ENCODE measurements around the gene HOXD9. TPM values are rescaled to one million over a fixed set of nuclear protein-coding genes. Genes with fewer than 3 reads are reported as not detected.

The HOXD9 gene
- total and polyA plus RNA-seq, 2 of the 8 experiments (the other 6 are each of a cell fraction or from before 2014, with no cell fraction given) = not detected

DNA sequence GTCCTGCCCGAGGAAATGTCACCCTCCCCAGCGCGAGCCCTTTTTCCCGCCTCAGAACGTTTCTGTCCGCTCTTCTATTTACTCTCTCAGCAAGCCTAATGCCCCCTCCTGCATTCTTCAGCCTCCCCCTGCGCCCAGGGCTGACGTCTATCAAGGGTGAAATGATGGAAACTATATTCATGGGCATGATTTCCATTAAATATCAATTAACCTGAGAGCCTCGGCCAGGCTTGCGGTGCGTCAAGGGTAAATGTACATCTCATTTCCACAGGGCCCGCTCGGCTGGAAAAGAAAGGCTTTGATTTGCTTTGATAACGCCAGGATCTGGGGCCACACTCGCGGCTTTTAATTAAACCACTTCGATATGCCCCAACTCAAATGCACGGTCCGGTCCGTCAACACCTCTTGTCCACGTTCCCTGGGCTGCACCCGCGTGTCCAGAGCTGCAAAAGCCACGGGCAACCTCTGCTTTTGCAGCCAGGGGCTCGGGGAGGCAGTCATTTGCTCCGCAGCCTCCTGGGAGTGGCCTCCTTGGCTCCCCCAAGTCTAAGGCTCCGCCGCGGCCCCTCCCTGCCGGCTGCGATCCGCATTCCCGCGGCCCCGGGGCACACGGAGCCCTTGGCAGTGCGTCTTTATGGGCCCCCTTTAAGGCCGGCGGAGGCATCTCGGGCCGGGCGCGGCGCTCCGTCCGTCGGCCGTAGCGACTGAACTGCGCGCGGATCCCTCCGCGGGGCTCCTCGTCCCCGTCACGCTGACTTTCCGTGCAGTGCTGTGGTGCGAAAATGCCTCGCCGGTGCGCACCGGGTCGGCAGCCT is 6.7 kb downstream of the HOXD9 start, which contains the start of gene HOXD8 (continued):
- TF ChIP-seq, protein P1, sequence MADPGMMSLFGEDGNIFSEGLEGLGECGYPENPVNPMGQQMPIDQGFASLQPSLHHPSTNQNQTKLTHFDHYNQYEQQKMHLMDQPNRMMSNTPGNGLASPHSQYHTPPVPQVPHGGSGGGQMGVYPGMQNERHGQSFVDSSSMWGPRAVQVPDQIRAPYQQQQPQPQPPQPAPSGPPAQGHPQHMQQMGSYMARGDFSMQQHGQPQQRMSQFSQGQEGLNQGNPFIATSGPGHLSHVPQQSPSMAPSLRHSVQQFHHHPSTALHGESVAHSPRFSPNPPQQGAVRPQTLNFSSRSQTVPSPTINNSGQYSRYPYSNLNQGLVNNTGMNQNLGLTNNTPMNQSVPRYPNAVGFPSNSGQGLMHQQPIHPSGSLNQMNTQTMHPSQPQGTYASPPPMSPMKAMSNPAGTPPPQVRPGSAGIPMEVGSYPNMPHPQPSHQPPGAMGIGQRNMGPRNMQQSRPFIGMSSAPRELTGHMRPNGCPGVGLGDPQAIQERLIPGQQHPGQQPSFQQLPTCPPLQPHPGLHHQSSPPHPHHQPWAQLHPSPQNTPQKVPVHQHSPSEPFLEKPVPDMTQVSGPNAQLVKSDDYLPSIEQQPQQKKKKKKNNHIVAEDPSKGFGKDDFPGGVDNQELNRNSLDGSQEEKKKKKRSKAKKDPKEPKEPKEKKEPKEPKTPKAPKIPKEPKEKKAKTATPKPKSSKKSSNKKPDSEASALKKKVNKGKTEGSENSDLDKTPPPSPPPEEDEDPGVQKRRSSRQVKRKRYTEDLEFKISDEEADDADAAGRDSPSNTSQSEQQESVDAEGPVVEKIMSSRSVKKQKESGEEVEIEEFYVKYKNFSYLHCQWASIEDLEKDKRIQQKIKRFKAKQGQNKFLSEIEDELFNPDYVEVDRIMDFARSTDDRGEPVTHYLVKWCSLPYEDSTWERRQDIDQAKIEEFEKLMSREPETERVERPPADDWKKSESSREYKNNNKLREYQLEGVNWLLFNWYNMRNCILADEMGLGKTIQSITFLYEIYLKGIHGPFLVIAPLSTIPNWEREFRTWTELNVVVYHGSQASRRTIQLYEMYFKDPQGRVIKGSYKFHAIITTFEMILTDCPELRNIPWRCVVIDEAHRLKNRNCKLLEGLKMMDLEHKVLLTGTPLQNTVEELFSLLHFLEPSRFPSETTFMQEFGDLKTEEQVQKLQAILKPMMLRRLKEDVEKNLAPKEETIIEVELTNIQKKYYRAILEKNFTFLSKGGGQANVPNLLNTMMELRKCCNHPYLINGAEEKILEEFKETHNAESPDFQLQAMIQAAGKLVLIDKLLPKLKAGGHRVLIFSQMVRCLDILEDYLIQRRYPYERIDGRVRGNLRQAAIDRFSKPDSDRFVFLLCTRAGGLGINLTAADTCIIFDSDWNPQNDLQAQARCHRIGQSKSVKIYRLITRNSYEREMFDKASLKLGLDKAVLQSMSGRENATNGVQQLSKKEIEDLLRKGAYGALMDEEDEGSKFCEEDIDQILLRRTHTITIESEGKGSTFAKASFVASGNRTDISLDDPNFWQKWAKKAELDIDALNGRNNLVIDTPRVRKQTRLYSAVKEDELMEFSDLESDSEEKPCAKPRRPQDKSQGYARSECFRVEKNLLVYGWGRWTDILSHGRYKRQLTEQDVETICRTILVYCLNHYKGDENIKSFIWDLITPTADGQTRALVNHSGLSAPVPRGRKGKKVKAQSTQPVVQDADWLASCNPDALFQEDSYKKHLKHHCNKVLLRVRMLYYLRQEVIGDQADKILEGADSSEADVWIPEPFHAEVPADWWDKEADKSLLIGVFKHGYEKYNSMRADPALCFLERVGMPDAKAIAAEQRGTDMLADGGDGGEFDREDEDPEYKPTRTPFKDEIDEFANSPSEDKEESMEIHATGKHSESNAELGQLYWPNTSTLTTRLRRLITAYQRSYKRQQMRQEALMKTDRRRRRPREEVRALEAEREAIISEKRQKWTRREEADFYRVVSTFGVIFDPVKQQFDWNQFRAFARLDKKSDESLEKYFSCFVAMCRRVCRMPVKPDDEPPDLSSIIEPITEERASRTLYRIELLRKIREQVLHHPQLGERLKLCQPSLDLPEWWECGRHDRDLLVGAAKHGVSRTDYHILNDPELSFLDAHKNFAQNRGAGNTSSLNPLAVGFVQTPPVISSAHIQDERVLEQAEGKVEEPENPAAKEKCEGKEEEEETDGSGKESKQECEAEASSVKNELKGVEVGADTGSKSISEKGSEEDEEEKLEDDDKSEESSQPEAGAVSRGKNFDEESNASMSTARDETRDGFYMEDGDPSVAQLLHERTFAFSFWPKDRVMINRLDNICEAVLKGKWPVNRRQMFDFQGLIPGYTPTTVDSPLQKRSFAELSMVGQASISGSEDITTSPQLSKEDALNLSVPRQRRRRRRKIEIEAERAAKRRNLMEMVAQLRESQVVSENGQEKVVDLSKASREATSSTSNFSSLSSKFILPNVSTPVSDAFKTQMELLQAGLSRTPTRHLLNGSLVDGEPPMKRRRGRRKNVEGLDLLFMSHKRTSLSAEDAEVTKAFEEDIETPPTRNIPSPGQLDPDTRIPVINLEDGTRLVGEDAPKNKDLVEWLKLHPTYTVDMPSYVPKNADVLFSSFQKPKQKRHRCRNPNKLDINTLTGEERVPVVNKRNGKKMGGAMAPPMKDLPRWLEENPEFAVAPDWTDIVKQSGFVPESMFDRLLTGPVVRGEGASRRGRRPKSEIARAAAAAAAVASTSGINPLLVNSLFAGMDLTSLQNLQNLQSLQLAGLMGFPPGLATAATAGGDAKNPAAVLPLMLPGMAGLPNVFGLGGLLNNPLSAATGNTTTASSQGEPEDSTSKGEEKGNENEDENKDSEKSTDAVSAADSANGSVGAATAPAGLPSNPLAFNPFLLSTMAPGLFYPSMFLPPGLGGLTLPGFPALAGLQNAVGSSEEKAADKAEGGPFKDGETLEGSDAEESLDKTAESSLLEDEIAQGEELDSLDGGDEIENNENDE (IDR thresholded peaks at IDR 0.05; ENCODE audit: insufficient replicate concordance, low read length) = no peak
- TF ChIP-seq SUZ12 (IDR thresholded peaks at IDR 0.05; ENCODE audit: low read length) = peak; percentile 92
- TF ChIP-seq, protein P2, sequence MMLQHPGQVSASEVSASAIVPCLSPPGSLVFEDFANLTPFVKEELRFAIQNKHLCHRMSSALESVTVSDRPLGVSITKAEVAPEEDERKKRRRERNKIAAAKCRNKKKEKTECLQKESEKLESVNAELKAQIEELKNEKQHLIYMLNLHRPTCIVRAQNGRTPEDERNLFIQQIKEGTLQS (IDR thresholded peaks at IDR 0.05; ENCODE audit: insufficient read depth, low read depth, low read length) = no peak
- 0 out of 4 replicates have a peak, but pooled peaks of 1 of the 2 experiments have one; percentile 13 for TF ChIP-seq HDAC2 (IDR thresholded peaks at IDR 0.05; ENCODE audit: borderline replicate concordance in 1 of 2, low read depth in 2 of 2, low read length in 2 of 2)
- TF ChIP-seq EGR1 (IDR thresholded peaks at IDR 0.05; ENCODE audit: borderline replicate concordance, low read depth, low read length) = 0 out of 2 replicates have a peak, but pooled peaks have one; percentile 28
- no peak for TF ChIP-seq BRCA1 (IDR thresholded peaks at IDR 0.05; ENCODE audit: low read depth, low read length)
- no peak for TF ChIP-seq TAF7 (optimal IDR thresholded peaks at IDR 0.05; ENCODE audit: borderline replicate concordance, low read depth, low read length)
- no peak for TF ChIP-seq TAF1 (IDR thresholded peaks at IDR 0.05; ENCODE audit: low read depth, low read length)
